HG03139 (cell line): ENCODE data around the gene EARS2.
A peak's percentile ranks its signal among the peaks of the same experiment; 100 is the strongest.

Experiments used
- ATAC-seq: cut with Tn5 transposase; IDR thresholded peaks from one replicate; pipeline ENCODE4 v1.9.1; 2021; ENCODE audit not compliant: unreplicated experiment

Gene EARS2

GRCh38 chr16:23508589-23509440 is 48.3 kb downstream of the EARS2 start:
- ATAC-seq = no peak

GRCh38 chr16:23506606-23506994 is 50.5 kb downstream of the EARS2 start:
- ATAC-seq = no peak

- no peak for ATAC-seq
These were observed 51.2 kb downstream of the EARS2 start for GRCh38 chr16:23505671-23506605.

- no peak for ATAC-seq
These were observed 51.9 kb downstream of the EARS2 start for GRCh38 chr16:23505180-23505665.

DNA sequence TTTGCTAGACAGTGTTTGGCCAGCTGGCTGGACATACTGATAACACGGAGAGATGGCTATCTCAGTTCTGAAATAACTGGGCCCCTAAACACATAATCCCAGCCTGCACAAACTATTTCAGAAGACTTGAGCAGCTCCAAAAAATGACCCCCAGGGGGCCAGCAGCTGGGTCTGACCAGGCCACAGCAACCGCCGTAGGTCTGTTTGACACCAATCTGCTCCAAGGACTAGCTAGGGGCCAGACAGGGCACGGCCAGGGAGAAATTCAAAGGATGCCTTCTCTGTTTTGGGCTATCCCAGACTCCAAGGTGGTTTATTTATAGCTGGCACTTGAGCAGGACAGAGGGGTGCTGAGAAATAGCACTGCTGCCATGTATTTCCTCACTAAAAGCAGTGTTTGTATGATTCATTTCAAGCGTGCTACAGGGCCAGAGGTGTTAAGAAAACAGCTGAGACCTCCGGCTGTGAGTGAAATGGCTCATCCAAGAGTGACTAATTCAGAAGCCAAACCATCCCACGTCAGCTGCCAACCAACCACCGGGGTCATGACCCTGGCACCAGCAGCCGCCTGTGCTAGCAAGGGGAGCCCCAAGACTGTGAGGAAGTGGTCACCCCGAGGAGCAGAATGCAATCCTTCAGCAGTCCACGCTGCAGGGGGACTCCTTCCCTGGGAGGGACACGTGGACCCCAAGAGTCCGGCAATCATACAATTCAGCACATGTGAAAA is 52.5 kb downstream of the EARS2 start:
- peak; percentile 54 for ATAC-seq

DNA sequence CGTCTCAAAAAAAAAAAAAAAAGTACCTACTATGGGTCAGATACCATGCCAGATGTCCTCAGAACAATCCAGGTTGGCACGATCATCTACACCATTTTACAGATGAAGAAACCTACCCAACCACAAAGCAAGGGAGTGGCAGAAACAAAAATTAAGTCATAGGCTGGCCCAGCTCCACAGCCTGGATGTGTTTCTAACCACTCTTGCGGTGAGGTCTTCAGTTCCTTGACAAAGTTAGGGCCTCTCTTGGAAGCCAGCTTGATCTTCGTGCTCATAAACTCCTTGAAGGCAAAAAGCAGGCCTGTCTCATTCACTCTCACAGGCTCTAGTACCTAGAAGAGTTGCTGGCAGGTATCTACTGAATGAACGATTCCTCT is 53.1 kb downstream of the EARS2 start:
- ATAC-seq = no peak

GRCh38 chr16:23502466-23502865 is 54.7 kb downstream of the EARS2 start:
- ATAC-seq = no peak

- ATAC-seq = no peak
These were observed 55.9 kb downstream of the EARS2 start for GRCh38 chr16:23501291-23501690.

DNA sequence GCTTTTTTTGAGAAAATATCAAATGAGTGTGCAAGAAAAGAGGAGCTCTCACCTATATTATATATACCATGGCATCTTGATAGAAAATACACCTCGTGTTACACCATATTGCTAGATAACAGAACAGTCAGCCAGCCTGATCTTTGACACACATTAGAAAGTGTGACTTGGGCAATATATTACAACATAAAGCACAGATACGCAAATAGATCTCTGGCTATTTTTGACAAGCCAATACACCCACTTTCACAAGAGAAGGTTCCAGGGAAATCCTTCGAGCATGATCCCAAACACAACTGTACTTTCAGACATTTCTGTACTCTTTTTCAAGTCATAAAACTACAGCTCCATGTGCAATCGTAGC is 56.3 kb downstream of the EARS2 start:
- no peak for ATAC-seq

GRCh38 chr16:23500212-23500861 is 56.8 kb downstream of the EARS2 start:
- no peak for ATAC-seq

DNA sequence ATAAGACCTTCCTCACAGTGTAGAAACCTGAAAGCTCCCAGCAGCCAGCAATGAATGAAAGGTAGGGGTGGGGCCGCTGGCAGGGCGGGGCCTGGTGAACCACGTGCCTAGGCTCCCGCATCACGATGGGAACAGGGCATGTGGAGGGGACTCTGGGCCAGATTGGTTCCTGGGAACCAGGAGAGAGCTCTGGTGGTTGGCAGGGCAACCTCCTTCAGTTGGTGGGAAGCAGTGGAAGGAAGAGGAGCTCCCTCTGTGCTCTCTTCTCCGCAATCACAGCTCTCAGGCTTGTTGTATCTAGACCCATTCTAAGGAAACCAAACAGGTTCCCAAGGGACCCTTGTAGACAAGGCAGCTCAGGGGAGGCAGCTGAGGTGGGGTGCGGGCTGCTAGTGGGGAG is 57.3 kb downstream of the EARS2 start:
- no peak for ATAC-seq

DNA sequence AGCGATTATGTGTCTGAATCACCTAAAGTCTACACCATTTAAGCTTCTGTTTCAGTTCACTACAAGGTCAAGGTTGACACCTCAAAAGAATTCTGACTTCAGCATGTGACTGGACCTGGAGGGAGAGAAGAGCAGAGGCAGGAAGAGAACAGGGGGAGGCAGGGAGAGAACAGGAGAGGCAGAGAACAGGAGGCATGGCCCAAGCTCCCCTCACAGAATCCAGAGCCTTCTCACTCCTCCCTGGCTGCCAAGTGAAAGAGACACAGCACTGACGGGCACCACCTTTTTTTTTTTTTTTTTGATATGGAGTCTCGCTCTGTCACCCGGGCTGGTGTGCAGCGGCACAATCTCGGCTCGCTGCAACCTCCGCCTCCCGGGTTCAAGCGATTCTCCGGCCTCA is 58.3 kb downstream of the EARS2 start:
- no peak for ATAC-seq

DNA sequence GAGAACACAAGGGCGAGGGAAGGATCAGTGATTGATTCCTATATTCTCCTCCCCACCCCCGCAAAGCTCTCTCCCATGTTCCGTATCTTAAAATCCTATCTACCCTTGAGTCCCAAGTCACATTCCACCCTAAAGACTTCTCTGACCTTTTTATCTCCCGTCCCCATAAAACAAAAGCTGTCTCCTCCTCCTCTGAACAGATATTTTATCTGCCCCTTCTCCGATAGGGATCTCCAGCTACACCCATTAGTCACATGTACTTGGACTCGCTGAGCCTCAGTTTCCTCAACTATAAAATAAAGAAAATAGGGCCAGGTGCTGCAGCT is 59.6 kb downstream of the EARS2 start:
- ATAC-seq = no peak

DNA sequence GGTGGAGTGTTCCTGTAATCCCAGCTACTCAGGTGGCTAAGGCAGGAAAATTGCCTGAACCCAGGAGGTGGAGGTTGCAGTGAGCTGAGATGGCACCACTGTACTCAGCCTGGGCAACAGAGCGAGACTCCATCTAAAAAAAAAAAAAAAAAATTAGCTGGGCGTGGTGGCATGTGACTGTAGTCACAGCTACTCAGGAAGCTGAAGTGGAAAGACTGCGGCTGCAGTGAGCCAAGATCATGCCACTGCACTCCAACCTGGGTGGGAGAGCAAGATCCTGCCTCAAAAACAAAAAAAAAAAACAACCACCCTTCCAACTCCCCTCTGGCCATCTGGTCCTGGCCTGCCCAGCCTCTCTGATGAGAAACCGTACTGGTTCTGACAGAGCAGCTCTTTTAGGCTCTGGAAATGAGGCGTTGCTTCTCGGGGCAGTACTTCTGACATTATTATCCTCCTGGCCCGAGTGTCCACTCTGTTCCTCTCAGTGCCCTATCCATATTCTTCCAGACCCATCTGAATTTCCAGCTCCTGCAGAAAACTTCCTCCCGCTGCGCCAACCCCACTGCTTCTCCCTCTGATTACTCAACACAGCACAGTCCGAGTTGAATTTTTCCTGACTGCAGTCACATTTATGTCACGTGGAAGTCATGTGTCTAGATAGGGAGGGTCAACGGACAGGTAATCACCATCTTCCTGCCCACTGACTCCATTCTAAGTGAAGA is 60.2 kb downstream of the EARS2 start:
- no peak for ATAC-seq

DNA sequence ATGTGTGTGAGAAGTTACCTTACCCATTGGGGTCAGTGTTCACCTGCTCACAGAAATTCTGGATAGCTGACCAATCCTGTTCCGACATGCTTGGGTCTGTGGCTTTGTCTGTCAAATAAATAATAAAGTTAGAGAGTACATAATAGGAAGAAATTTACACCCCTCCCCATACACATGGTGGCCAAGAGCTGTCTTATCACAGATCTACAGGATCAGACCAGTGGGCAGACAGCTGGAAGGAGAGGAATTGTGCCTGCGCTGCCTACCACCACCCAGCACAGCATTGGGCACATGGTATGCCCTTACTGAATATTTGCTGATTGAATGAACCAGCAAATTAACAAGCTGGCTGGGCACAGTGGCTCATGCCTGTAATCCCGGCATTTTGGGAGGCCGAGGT is 61.5 kb downstream of the EARS2 start:
- ATAC-seq = no peak

DNA sequence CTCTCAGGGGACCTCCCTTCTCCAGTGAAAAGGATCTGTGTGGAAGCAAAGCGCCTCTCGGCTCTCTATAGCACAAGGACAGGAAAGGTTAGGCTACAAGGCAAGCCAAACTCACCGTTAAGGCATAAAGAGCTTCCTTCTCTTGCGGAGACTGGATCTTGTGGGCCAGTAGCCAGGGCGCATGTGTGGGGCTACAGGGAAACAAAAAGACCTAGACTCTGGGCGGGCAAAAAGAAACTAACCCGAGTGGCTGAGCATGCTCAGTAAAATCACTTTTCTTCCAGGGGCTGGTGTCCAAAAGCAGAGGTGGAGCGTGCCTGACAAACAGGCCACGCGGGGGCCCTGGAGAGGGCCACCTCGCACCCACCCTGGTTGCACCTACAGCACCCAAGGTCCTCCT is 63.0 kb downstream of the EARS2 start:
- ATAC-seq = no peak

DNA sequence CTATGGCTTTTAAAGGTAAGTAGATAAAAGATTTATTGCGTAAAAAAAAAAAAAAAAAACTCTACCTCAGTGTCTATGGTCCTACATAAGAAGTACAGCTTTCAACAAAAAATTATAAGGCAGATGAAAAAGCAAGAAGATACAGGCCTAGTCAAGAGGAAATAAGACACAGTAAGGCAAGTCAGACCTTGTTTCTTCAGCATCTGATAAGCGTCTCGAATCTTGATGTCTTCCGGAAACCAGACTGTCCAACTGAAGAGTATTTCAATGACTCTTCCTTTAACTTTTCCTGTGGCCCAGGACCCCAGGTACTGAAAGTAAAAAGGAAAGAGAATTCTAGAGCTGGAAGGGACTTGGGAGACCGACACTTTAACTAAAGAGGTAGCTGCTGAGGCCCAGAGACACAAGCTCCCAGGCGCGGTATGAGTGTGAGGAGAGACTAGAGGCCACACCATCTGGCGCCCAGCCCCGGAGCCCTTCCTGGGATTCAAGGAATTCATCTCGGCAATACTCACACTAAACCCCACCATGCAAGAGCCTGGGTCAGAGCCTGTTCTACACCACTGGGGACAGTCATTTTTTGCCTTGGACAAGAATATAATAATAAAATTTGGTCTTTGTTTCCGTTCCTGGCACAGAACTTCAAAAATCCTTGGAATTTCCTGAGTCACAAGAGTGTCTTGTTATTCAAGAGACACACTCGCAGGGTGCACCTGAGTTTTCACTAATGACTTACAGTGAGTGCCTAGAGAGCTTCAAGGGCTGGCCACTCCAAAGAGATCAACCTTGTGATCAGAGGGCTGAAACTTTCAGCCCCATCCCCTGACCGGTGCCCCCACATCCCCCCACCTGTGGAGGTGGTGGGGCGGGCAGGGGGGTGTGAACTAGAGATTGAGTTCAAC is 65.4 kb downstream of the EARS2 start:
- ATAC-seq = no peak

DNA sequence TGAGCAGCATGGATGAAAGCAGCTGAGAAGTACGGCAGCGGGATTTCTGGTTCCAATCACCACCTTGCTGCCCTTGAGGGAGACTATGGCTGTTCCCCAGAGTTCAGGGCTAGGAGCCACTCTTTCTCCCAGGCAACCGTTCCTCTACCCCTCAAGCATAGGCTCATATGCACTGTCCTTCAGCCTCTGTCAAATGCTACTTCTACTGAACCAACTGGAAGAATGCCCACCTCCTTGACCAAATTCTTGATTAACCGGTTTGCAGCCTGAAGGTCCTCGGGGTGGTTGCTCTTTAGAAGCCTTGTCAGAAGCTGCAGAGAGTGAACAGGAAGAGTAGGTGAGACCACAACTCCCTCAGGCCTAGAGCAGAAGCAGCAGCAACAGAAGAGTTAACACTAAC is 70.7 kb downstream of the EARS2 start:
- no peak for ATAC-seq

- no peak for ATAC-seq
These were observed 71.3 kb downstream of the EARS2 start for GRCh38 chr16:23485841-23486240.
